Panc1 (cell line): ENCODE measurements around the gene LPP. TPM values are rescaled to one million over a fixed set of nuclear protein-coding genes. Genes with fewer than 3 reads are reported as not detected.

ENCODE experiments used
- ATAC-seq: fragments of 200-7000 bp; cut with Tn5 transposase; 2 replicates; pipeline ENCODE4 v1.9.1; 2020; ENCODE audit warnings: mild to moderate bottlenecking, moderate library complexity
- BruUV-seq: library from RNA; stranded (reverse); fragments of 400-500 nt; replicated peaks from 2 replicates; lab custom pipeline; 2021; lab: Mats Ljungman, UMichigan
- CTCF ChIA-PET: fragments of 300-600 bp; sonication (Branson Sonifier 250); formaldehyde crosslinking; loops from one replicate; lab custom pipeline; 2022; ENCODE audit warnings: antibody characterized with exemption; lab: Charles Lee
- POLR2A ChIA-PET: fragments of 300-600 bp; sonication (Branson Sonifier 250); formaldehyde crosslinking; loops from one replicate; lab custom pipeline; 2022; ENCODE audit warnings: antibody characterized with exemption; lab: Charles Lee
- DNase-seq: peaks from one replicate; pipeline ENCODE4 v3.0.0-alpha.2; 2010; ENCODE audit warnings: low read depth, low spot score
- H3K27ac ChIP-seq: 2 replicates; pipeline ENCODE4 v1.5.1; 2011; ENCODE audit warnings: mild to moderate bottlenecking, low read length, inconsistent platforms
- H3K27me3 ChIP-seq: fragments of 200-500 bp; sonication (Bioruptor generic); 2 replicates; pipeline ENCODE4 v1.6.0; 2014; ENCODE audit warnings: low read length, inconsistent platforms; ENCODE audit not compliant: control insufficient read depth, insufficient read depth
- H3K36me3 ChIP-seq: fragments of 200-500 bp; sonication (Bioruptor generic); 2 replicates; pipeline ENCODE4 v1.5.1; 2014; ENCODE audit warnings: inconsistent platforms, mild to moderate bottlenecking, low read length, moderate library complexity; ENCODE audit not compliant: control insufficient read depth, insufficient read depth
- H3K4me1 ChIP-seq: 2 replicates; pipeline ENCODE4 v1.5.1; 2011; ENCODE audit warnings: inconsistent platforms, mild to moderate bottlenecking, low read length, moderate library complexity; ENCODE audit not compliant: control insufficient read depth, insufficient read depth
- H3K4me3 ChIP-seq, 2 experiments: 2 replicates each; pipeline ENCODE4 v1.5.1; 2011 to 2012; ENCODE audit warnings: low read depth in 2 of 2, low read length in 2 of 2, mild to moderate bottlenecking in 2 of 2, inconsistent platforms in 1 of 2, moderate library complexity in 1 of 2
- H3K9me3 ChIP-seq: fragments of 200-500 bp; sonication (Bioruptor generic); 2 replicates; pipeline ENCODE4 v1.5.1; 2014; ENCODE audit warnings: low read depth, mild to moderate bottlenecking, inconsistent platforms, low read length, moderate library complexity; ENCODE audit not compliant: control insufficient read depth, insufficient read depth
- CTCF ChIP-seq: fragments of 450-650 bp; IDR thresholded peaks from 2 replicates; pipeline ENCODE4 v1.5.1; 2017; ENCODE audit warnings: mild to moderate bottlenecking
- POLR2AphosphoS5 ChIP-seq: IDR thresholded peaks from 2 replicates; pipeline ENCODE4 v1.6.1; 2012; ENCODE audit warnings: mild to moderate bottlenecking, low read depth, low read length, moderate library complexity
- REST ChIP-seq, 2 experiments: IDR thresholded peaks; 2 replicates each; pipeline ENCODE4 v1.6.1; 2011 to 2012; ENCODE audit warnings: low read depth in 2 of 2, control low read depth in 1 of 2, low read length in 1 of 2, mild to moderate bottlenecking in 1 of 2, moderate library complexity in 1 of 2; ENCODE audit not compliant: insufficient read depth in 1 of 2
- SIN3A ChIP-seq: IDR thresholded peaks from 2 replicates; pipeline ENCODE4 v1.6.1; 2012; ENCODE audit warnings: low read depth, mild to moderate bottlenecking, low read length, moderate library complexity, borderline replicate concordance; ENCODE audit not compliant: insufficient read depth
- TCF7L2 ChIP-seq: IDR thresholded peaks from 2 replicates; pipeline ENCODE4 v1.6.1; 2011; ENCODE audit warnings: mild to moderate bottlenecking, low read depth, low read length, inconsistent platforms
- in situ Hi-C: cut with HindIII; loops from 2 replicates; pipeline ENCODE4 v1.10.0; 2016; ENCODE audit warnings: low sequenced_read_pairs, low pct_unique_long_range_greater_than_20kb
- intact Hi-C: fragments of 100-400 bp; cut with micrococcal nuclease; formaldehyde crosslinking; loops from one replicate; pipeline ENCODE4 v1.10.0; 2022; ENCODE audit not compliant: unreplicated experiment
- total RNA-seq: library from RNA; stranded (reverse); gene quantifications from one replicate; pipeline ENCODE4 v1.2.1, GENCODE V29; 2021; ENCODE audit not compliant: unreplicated experiment

The LPP gene
- total RNA-seq, 1 experiment from 2014 or later, result 90.0 TPM

GRCh38 chr3:188234132-188234531 lies 80.2 kb downstream of the LPP start:
- CTCF ChIA-PET, result no interaction called here
- H3K36me3 ChIP-seq, result no peaks in the 10 kb centered on the region
- no peaks in the 10 kb centered on the region for H3K4me1 ChIP-seq
- ATAC-seq (no peak), DNase-seq (no peak)
- no peak overlapping the region for H3K27ac ChIP-seq
- H3K4me3 ChIP-seq, result no peak overlapping the region
- intact Hi-C loops (no loop called here), in situ Hi-C loops (no loop called here)
- no TSS peak for BruUV-seq
- no peaks in the 10 kb centered on the region for H3K27me3 ChIP-seq
- POLR2A ChIA-PET, result no interaction called here
- H3K9me3 ChIP-seq, result no peaks in the 10 kb centered on the region
- no peak for TF ChIP-seq CTCF
- no peak for TF ChIP-seq TCF7L2
- TF ChIP-seq REST (IDR thresholded peaks at IDR 0.05; ENCODE audit: insufficient read depth in 1 of 2, low read depth in 2 of 2, low read length in 1 of 2), result no peak
- no peak for TF ChIP-seq SIN3A
- no peak for TF ChIP-seq POLR2AphosphoS5

DNA sequence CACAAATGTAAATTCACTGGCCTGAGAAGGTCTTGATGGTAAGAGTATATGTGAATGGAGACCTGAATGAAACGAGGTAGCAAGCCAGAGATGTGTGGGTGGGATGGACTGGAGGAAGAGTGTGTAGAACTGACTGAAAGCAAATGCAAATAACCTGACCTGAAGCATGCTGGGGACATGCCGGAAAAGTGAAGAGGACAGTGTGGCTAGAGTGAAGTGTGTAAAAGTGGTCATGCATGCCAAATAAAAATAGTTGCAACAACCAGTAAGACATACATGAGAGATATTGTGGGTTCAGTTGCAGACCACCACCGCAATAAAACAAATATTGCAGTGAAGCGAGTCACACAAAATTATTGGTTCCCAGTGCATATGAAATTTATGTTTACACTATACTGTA lies 82.3 kb downstream of the LPP start:
- no peak for ATAC-seq
- ChIA-PET CTCF (no interaction called here), POLR2A (no interaction called here)
- BruUV-seq, result no TSS peak
- Histone ChIP-seq H3K9me3 (no peaks in the 10 kb centered on the region), H3K4me3 (no peak overlapping the region), H3K27ac (no peak overlapping the region), H3K36me3 (no peaks in the 10 kb centered on the region), H3K4me1 (peaks cover 8% of the 10 kb centered on the region; the same call in 1 of the 2 replicates), H3K27me3 (no peaks in the 10 kb centered on the region)
- intact Hi-C loops (no loop called here), in situ Hi-C loops (no loop called here)
- no peak for DNase-seq
- no peak for TF ChIP-seq TCF7L2
- no peak for TF ChIP-seq CTCF
- no peak for TF ChIP-seq SIN3A
